ENCODE data around the gene RD3L.

- TF ChIP-seq CSRNP3 (CRISPR knock-in tag; IDR thresholded peaks at IDR 0.05) (no peak), PATZ1 (CRISPR knock-in tag; IDR thresholded peaks at IDR 0.05; ENCODE audit: borderline replicate concordance) (no peak)
Measured at GRCh38 chr14:103941973-103942736, at the start of gene RD3L.

Measured in SK-N-SH treated with all-trans-retinoic acid at 6 μM for 48 hours (cell line).